DMS53 (cell line): Measurements from ENCODE around the gene PHF10.
"Not testable (repeated sequence)": the region's sequence is repeated elsewhere in the genome, so short reads cannot be mapped to it uniquely, and the experiment has no call there.

Experiments
- DNase-seq: peaks from one replicate; lab custom pipeline; 2025; lab: John Stamatoyannopoulos, UW

Gene PHF10

DNA sequence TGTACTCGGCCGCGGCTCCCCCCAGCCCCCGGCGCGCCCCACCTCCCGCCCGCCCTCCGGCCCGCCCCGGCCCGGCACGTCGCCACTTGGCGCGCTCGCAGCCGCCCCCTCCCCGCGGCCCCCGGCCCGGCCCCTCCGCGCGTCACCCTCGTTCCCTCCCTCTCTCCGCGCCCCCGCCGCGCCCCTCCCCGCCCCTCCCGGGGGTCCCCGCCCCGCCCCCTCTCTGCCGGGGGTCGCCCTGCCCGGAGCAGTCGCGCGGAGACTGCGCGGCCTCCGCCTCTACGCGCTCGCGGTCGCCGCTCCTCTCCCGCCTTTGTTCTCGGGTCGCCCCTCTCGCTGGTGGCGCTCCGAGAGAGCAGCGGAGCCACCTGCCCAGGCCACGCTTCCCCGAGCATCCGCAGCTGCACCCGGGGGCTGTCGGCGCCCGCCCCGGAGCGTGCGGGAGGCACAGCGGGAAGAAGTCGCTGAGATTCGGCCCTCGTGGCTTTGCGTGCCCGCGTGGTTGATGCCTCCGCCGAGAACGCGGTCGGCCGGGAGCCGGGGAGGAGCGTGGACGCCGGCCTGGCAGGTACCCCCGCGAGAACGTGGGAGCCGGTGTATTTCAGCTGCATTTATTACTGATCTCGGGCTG, at the start of gene PHF10:
PHF10 (minus strand) TSS at position 7 of the 631 bp plus-strand sequence. CDS start 569 bp downstream, outside the sequence.
- peak; percentile 76 for DNase-seq

DNA sequence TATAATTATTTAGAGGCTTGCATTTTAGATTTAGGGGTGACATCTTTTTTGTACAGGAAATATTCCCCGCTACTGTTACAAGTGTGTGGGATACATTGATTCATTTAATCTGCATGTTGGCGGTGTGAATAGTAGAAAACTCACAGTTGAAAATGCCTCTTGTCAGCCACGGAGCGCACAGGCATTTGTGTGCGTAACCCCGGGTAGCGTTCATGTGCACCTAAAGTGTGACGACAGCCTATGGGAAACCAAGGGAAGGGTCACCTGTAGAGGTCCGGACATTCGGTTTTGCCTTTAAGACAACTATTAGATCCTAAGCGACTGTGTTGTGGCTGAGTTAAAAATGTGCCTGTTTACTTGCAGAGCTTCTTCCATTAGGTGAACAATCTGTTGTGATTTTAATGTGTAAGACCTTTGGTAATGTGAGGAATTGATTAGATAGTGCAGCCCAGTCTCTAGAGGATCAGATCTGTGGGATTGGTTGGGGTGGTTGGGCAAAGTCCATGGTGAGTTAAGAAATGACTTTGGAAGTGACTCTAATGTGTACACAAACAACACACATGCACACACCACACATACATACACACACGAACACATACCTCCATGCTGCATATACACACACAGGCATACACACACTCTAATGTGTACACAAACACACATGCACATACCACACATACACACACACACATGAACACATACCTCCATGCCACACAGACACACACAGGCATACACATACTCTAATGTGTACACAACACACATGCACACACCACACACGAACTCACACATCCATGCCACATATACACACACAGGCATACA, 42.8 kb upstream of the PHF10 start:
- no peak for DNase-seq

DNA sequence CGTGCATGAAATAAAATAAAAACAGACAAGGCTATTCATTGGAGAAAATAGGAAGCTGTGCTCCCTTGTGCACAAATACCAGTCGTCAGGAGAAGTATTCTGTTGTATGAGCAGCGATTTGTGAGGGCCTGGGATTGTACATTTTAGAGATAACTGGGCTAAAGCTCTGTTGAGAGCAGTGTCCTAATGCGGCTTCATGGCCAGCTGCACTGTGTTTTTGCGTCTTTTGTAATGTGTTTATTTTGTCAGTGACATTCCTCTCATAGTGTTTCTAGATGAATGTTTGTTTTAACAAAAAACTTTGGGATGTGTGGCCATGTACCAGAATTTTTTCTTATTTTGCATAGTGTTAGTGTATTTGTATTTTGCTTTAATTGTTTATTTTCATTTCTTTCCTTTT, 41.9 kb upstream of the PHF10 start:
- no peak for DNase-seq

DNA sequence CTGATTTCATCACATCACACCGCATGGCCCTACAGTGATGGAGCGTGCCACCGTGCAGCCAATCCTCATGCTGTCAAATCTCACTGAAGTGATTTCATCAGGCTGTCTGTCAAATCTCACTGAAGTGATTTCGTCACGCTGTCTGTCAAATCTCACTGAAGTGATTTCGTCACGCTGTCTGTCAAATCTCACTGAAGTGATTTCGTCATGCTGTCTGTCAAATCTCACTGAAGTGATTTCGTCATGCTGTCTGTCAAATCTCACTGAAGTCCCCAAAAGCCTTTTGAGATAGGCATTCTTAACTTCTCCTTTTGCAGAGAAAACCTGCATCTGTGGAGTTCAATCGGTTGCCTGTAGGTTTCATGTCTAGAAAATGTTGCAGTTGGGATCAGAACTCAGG, 41.5 kb upstream of the PHF10 start:
- not testable (repeated sequence) for DNase-seq

DNA sequence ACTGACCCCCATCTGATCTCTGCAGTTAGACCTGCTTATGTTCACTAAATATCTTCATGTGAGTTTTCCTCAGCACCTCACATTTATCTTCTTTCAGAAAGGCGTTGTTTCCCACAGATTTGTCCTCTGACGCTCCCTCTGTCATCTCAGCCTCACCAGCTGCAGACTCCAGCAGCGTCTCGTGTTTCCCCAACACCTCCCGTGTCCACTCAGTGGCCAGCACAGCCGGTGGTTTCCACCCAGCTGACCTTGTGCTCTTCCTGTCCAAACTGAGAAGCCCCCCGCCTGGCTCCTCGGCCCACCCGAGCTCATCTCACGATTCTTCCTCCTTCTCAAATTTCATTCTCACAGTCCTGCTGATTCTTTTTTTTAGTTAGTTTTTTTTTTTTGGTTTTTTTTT, 39.6 kb upstream of the PHF10 start:
- DNase-seq: no peak

DNA sequence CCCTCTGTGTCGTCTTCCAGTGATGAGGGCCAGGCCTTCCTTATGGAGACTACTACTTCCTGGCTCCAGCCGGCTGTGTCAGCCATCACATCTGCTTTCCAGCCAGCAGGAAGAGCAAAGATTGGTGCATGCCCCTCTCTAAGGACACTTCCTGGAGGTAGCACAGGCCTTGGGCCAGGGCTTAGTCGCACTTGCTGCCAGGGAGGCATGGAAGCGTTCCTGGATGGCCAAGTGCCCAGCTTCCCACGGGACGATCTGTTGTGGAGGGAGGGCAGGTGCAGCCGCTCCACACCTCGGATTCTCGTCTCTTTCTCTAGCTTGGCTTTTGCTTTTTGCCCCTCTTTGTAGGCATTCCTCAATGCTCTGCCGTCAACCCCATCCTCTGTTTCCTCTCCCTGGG, 39.0 kb upstream of the PHF10 start:
- DNase-seq: no peak

DNA sequence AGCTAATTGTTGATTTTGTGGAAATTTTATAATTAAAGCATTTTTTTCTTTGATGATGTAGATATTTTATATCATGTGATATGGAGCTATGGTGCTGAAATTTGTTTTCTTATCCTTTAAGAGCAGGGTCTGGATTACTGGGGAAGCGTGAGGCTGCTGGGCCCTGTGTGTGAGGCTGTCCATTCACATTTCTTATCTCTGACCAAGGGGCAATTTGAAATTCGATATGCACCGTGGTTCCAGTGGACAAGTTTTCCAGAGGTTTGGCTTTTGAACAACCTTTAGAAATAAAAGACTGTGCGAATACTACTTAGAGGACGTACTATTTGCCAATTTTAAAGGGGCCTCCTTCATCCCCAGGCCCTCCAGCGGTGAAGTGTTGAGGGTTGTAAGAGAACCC, 30.9 kb upstream of the PHF10 start:
- DNase-seq: no peak

DNA sequence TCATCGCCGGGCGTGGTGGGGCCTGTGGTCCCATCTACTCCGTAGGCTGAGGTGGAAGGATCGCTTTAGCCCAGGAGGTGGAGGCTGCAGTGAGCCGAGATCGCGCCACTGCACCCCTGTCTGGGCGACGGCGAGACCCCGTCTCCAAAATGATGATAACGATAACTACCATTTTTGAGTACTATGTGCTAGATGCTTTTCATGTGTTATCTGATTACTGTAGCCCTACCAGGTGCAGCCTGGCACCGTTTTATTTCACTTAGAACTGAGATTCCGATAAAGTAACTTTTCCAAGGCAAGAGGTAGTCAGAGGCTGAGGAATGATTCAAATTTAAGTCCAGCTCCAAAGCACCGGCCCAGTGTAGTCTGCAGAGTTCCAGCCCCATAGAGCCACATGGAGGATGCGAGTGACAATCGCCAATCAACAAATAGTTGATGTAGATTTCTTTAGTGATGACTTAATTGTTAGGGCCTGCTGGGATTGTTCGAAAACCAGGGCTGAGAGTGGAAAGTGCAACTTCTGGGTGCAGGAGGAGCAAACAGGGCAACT, 27.8 kb upstream of the PHF10 start:
- peak; percentile 26 for DNase-seq

DNA sequence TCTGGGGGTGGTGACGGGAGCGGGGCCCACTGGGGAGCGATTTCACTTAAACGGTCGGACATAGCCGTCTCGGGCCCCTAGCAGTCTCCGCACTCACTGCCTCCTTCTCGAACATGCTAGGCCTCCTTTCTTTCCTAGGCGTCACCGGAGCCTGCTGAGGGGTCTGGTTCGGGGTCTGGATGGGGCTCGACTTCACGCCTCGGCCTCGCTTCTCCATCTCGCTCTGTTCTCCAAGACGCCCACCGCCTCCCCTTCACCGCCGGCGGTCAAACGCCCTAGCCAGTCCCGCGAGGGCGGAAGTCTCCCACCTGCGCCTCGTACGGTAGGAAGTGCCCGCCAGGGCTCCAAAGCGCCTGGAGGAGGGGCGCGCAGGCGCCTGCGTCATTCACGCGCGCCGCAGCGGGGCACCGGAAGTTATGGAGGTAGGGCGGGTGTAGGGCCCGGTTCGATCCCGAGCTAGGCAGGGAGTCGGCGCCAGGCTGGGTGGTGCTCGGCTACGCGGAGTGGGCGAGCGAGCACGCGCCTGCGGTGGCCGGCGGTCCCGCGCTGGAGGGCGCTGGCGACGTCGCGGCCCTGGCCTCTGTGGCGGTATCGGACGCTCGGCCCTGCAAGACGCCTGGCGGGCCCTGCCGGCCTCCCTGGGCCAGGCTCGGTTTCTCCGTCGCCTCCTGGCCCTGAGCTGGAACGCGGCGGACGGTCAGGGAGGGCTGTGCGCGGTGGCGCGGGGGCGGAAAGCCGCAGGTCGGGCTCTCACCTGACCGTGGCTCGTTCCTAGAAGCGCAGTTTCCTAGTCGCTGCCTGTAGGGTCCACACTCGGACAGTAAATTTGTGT, 27.2 kb upstream of the PHF10 start, which contains the start of the genes DYNLT2 and ERMARD:
DYNLT2 (minus strand) TSS at position 331 of the 832 bp plus-strand sequence; CDS start at position 217, 114 bp downstream.
ERMARD (plus strand) TSS at position 381 of the 832 bp plus-strand sequence; CDS start at position 417, 36 bp downstream.
- peak; percentile 97 for DNase-seq

DNA sequence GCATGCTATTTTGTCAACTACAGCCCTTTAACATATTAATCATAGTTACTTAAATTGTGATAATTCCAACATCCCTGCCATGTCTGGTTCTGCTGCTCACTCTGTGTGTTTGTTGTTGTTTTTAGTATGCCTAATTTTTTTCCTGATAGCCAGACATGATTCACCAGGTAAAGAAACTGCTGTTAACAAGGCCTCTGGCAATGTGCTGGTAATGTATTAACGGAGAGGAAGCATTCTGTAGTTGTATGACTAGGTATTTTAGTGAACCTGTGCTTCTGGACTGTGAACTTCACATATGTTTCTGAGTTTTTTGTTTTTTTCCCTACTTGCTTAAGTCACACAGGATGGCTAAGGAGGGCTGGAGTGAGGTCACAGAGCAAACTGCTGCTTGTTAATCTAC, 22.3 kb upstream of the PHF10 start:
- DNase-seq: no peak

DNA sequence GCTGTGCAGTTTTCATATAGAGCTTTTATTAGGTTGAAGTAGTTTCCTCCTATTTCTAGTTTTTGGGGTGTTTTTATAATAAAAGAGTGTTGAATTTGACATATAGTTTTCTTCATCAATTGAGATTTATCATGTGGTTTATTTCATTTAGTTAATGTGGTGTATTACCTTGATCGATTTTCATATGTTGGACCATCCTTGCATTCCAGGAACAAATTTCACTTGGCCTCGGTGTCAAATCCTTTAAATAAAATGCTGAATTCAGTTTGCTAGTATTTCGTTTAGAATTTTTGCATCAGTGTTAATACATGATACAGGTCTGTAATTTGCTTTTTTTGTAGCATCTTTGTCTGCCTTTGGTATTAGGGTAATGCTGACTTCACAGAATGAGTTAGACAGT, 21.1 kb upstream of the PHF10 start:
- no peak for DNase-seq

DNA sequence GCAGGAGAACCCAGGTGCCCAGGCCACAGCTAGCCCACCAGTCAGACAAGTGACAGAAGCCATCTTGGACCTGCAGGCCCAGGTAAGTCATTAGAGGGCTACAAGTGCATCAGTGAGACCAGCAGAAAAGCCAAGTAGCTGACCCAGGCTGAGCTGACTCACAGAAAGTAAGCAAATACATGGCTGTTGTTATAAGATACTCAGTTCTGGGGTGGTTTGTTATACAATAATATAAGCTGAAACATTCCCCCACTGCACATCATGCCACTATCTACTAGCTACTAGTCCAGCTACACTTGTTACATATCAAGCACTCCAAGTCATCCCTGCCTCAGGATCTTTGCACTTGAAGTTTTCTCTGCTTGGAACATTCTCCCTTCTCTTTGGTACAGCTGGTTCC, 17.0 kb upstream of the PHF10 start:
- DNase-seq: no peak

DNA sequence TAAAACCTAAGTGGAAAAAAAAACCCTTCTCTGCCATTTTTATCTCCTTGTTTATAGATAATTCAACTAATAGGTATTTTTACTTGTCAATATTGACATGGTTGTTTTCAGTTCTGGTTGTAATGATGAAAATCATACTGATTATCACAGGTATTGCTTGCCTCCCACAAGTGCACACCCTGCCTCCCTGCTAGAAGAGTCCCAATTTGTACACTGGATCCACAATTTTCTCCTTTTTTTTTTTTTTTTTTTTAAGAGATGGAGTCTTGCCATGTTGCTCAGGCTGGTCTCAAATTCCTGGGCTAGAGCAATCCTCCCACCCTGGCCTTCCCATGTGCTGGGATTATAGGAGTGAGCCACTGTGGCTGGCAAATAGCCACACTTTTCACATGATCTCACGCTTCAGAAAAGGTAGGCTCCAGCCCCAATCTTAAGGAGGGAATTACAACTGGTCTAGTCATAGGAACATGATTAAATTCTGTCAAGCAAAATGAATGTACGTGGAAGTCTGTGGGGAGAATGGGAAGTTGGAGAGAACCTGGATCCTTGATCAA, 14.8 kb upstream of the PHF10 start:
- no peak for DNase-seq

DNA sequence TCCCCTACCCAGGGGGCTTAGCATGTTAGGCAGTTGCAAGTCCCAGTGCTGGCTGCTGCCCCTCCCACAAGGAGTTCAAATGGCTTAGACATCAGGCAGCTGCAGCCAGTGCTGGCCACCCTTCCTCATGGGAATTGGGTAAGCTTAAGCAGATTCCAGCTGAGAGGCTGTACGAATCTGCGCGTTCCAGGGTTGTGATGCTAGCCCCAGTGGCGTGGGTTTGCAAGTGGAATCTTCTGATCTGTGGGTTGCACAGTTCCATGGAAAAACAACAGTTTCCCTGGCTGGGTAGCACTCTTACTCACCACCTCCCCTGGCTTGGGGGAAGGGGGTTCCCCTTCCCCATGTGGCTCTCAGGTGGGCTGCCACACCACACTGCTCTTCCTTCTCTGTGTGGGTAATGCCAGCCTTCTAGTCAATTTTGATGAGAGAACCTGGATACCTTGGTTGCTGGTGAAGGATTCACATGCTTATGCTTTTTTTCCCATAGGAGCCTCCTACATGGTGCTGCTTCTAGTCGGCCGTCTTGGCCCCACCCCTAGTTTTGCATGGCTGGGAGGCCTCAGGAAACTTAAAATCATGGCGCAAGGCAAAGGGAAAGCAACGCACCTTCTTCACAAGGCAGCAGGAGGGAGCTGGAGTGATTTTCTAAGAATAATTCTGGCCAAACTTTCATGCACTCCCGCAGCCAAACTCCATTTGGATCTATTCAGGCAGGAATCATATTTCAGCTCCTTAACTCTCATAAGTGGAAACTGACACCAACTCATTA, 14.1 kb upstream of the PHF10 start:
- DNase-seq: no peak

DNA sequence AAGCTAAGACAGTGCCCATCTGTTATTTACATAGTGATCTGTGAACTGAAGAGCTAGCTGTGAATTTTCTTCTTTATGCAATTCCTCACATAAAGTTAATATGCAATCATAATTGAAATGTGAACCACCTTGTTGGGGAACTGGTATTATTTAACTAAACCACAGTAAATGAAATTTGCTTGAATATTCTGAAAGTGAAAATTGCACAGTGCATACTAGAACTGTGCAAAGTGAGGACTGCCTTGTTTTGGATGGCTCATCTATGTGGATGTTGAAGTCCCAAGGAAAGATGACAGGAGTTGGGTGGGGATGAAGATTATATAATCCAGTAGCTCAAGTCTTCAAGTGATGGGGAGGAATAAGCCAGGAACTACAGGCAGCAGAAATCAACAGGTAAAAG, 5.7 kb upstream of the PHF10 start:
- no peak for DNase-seq

DNA sequence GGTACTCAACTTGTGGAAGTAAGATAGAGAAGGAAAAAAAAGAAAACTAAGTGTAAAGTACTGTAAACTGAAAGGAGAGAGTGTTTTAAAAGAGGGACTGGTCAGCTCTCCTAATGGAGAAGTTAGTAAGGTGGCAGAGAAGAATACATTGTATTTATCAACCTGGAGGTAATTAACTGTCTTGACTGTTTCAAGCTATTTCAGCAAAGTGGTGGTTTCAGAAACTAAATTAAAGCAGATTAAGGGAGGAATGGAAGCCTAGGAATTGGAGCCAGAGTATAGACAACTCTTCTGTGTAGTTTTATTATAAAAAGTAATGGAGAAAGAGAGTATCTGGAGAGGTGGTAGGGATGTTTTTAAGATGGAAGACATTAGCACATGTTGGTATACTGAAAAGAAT, 2.7 kb upstream of the PHF10 start:
- no peak for DNase-seq

DNA sequence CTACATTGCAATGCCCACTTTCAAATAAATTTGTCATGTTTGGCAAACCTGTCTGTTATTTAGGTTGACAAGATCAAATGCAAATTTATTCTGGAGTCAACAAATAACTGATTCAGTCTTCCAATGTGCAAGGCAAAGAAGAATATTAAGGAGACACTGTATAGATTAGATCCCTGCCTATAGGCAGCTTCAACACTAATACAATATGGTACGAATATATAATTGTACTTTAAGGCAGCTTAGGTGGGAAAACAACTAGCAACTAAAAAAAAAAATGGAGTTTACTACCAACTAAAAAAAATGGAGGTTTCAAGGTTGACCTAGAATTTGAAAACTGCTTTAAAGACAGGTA, 1.7 kb upstream of the PHF10 start:
- no peak for DNase-seq

DNA sequence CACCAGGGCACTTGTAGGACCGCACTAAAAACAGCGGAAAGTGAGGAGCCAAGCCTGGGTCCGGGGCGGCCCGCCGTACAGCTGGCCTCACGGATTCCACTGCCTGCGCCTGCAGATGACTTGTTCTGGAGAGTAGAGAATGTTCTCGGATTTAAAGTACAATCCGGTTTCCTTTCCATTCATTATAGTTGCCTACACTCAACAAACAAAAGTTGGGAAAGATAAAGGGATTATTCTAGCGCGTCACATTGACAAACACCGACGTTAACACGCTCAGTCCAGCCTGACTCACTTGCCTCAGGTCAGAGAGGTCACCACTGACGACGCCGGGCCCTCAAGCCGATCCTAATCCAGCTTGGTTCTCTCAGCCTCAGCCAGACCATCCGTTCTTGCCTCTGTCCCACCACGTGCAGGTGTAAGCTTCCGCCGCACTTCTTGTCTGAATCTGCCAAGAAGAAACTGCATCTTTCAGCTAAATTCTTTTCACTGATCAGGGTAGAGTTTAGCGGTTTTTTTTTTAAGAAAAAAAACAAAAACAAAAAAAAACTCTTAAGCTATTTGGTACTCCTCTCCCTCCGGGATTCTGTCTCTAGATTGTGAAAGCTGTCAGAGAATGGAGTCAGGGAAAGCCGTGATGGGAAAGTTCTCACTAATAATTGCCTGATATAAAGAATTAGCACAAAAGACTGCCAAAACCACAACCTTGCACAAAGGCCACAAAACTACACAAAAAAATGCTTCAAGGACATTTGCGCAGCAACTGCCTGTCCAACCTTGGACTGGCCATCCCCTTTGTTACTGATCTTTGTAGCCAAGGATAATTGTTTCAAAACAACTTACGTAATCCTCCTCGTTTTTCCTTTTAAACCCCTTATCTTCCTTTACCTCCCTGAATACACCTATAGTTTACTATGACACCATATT, 1.1 kb upstream of the PHF10 start:
- peak; percentile 83 for DNase-seq

DNA sequence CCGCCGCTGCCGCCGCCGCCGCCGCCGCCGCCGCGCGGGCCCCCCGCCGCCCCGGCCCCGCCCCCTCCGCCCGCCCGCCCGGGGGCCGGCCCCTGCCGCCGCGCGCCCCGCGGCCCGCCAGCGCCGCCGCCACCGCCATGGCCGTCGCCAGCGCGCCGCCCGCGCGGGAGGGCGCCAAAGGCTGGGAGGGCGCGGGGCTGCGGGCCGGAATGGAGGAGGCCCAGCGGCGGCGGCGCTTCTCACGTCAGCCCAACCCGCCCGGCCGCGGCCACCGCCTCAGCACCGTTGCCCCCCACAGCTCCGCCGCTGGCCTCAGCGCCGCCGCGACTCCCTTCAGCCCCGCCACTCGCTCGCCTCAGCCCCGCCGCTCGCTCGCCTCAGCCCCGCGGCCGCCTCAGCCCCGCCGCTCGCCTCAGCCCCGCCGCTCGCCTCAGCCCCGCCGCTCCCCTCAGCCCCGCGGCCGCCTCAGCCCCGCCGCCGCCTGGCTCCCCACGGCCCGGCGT, 258 bp downstream of the PHF10 start:
- DNase-seq: peak; percentile 70
